PFSK-1 (cell line): ENCODE data around the gene MYOZ3.

Source experiments
- FOXP2 ChIP-seq: optimal IDR thresholded peaks from 2 replicates; pipeline ENCODE3; 2011; ENCODE audit warnings: borderline replicate concordance, control low read depth, inconsistent platforms; ENCODE audit not compliant: insufficient read depth; ENCODE audit errors: extremely low read length, extremely low read depth
- POLR2AphosphoS5 ChIP-seq: IDR thresholded peaks from 2 replicates; pipeline ENCODE4 v1.6.1; 2012; ENCODE audit warnings: low read depth, mild to moderate bottlenecking, control low read depth, low read length, moderate library complexity
- SIN3A ChIP-seq: IDR thresholded peaks from 2 replicates; pipeline ENCODE4 v1.6.1; 2012; ENCODE audit warnings: mild to moderate bottlenecking, low read length, moderate library complexity, borderline replicate concordance; ENCODE audit not compliant: insufficient read depth
- TAF1 ChIP-seq: IDR thresholded peaks from 2 replicates; pipeline ENCODE4 v1.6.1; 2012; ENCODE audit warnings: low read length, control low read depth, borderline replicate concordance; ENCODE audit not compliant: insufficient read depth
- TF ChIP-seq, protein P1 (sequence below), 2 experiments: IDR thresholded peaks; 2 replicates each; pipeline versions ENCODE4 v1.6.1 to v1.8.0; 2011 to 2012; ENCODE audit warnings: low read depth in 2 of 2, low read length in 2 of 2, control low read depth in 1 of 2, inconsistent platforms in 1 of 2, mild to moderate bottlenecking in 1 of 2, moderate library complexity in 1 of 2; ENCODE audit not compliant: insufficient read depth in 1 of 2

MYOZ3 gene

DNA sequence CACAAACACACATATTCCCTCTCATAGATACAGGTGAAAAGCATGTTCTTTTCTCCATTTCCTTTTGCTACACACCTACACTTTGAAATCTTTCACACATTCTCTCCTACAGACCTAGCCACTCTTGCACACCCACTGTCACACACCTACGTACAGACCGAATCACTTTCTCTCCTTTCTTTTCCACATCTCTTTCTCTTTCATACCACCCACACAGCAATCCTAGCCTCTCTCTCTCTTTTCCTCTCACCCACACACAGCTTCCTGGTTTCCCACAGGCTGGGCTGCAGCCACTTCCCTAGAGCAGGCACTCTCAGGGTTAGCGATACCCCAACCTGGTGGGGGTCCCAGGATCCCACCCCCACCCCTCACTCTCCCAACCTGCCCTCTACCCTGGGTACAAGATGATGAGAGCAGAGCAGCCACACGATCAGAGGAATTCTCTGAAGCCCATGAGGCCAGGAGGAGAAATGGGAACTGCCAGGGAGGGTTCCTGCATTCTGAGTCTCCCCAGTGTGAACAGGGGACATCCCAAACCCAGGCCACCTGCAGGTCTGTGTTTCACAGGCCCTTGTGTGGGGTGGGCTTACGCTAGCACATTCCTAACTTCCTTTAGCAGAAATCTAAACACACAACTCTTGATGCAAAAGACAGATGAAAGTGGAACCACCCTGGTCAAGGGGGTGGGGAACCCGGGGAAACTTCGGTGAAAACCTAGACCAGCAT is 37.7 kb upstream of the MYOZ3 start:
- TF ChIP-seq SIN3A (no peak), FOXP2 (no peak)

DNA sequence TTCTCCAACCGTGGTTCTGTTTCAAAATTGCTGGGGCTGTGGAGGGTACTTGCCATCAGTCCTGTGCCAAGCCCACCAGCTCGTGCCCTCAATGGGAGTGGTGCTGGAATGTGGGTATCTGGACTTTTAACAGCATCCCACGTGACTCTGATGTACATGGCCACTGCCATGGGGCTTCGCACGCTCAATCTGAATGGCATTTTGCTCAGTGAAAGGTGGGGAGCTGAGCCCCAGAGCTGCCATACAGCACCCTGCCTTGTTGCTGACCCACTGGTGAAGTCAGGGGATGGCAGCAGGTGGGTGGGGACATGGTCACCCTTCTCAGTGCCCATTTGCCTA is 37.2 kb upstream of the MYOZ3 start:
- TF ChIP-seq TAF1 (no peak), FOXP2 (no peak), POLR2AphosphoS5 (no peak), SIN3A (no peak)
- TF ChIP-seq, protein P1, sequence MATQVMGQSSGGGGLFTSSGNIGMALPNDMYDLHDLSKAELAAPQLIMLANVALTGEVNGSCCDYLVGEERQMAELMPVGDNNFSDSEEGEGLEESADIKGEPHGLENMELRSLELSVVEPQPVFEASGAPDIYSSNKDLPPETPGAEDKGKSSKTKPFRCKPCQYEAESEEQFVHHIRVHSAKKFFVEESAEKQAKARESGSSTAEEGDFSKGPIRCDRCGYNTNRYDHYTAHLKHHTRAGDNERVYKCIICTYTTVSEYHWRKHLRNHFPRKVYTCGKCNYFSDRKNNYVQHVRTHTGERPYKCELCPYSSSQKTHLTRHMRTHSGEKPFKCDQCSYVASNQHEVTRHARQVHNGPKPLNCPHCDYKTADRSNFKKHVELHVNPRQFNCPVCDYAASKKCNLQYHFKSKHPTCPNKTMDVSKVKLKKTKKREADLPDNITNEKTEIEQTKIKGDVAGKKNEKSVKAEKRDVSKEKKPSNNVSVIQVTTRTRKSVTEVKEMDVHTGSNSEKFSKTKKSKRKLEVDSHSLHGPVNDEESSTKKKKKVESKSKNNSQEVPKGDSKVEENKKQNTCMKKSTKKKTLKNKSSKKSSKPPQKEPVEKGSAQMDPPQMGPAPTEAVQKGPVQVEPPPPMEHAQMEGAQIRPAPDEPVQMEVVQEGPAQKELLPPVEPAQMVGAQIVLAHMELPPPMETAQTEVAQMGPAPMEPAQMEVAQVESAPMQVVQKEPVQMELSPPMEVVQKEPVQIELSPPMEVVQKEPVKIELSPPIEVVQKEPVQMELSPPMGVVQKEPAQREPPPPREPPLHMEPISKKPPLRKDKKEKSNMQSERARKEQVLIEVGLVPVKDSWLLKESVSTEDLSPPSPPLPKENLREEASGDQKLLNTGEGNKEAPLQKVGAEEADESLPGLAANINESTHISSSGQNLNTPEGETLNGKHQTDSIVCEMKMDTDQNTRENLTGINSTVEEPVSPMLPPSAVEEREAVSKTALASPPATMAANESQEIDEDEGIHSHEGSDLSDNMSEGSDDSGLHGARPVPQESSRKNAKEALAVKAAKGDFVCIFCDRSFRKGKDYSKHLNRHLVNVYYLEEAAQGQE (IDR thresholded peaks at IDR 0.05; ENCODE audit: insufficient read depth in 1 of 2, low read depth in 2 of 2, low read length in 2 of 2) = no peak

DNA sequence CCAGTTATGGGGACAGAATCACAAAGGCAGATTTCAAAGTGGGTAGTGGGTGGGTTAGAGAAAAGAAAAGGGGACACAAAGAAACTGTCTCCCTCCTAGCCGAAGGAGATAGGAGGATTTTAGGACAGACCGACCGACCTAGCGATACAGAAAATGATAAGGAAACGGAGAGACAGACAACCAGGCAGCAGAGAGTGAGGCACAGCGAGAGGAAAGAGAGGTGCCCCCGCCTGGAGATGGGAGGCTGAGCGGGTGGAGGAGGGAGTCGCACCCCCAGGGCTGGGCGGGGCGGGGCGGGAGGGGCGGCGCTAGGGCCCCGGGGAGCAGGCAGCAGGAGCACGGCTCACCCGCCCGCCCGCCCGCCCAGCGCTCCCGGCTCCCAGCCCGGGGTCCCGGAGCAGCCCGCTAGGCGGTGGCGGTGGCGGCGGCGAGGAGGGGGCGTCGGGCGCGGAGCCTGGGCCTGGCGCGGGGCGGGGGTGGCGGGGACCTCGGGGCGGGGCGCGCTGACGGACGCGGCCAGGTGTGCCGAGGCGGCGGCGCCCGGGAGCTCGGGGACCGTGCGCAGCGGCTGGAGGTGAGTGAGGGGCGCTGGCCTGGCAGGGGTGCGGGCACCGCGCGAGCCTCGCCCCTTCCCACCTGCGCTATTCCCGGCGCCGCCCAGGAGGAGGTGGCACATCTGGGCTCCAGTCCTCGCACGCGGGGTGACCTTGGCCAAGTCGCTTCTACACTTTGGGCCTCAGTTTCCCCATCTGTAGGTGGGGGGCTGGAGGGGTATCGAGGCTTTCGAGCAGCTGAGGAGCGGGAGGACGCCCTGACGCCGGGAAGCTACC is 36.5 kb upstream of the MYOZ3 start:
- TF ChIP-seq, protein P1 (IDR thresholded peaks at IDR 0.05; ENCODE audit: insufficient read depth in 1 of 2, low read depth in 2 of 2, low read length in 2 of 2) = no peak
- no peak for TF ChIP-seq FOXP2
- TF ChIP-seq POLR2AphosphoS5 = no peak
- no peak for TF ChIP-seq SIN3A
- TF ChIP-seq TAF1 = no peak

DNA sequence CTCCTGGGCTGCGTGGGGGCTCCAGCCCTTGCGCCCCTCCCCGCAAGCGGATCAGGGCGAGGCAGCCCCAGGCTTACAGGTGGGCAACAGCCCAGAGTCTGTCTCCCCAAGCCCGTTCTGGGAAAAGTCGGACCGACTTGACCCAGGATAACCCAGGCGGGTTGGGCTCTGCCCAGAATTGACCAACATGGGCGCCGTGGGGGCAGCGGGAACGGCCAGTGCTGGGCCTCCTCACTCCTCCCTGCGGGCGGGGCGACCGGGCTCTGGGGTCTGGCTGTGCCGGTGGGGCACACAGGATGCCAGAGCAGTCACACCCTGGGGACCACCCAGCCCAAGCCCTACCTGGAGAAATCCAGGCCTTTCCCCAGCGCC is 35.9 kb upstream of the MYOZ3 start:
- TF ChIP-seq POLR2AphosphoS5 (no peak), SIN3A (no peak), FOXP2 (no peak), TAF1 (no peak)
- TF ChIP-seq, protein P1 (IDR thresholded peaks at IDR 0.05; ENCODE audit: insufficient read depth in 1 of 2, low read depth in 2 of 2, low read length in 2 of 2) = no peak

DNA sequence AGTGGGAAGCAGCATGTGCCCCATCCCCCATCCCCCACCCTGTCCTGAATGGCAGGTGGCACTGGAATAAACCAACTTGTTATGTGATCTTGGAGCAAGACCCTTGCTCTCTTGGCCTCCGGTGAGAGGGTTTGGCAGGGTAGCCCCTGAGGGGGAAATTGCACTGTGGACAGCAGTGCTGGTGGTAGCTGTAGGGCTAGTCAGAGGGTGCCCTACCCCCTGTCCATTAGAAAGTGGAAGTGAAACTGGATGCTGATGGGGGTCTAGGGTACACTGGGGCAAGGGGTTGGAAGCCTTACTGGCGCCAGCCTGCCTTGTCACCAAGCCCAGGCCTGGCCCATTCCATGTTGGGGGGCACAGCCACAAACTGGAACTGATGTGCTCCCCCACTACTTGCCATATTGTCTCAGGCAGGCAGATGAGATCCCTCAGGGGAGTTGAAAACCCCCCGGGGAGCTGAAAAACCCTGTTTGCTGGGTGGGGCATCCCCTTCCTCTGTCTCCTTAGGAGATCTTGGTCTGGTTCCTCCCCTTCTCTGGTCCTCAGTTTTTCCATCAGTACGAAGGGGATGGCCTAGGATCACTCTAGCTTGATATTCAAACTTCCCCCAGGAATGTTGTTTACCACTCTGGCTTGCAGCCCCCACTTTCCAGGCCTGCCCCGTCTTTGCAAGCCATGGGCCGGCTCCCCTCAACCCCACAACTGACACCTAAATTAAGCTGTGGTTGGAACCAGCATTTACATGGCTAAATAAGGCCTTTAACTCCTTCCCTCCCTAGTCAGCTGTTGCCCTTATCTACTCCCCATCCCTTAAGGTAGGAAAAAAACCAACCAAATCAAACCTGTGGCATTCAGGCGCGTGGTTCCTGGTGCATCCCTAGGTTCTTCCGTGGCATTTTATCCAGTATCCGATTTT is 35.0 kb upstream of the MYOZ3 start:
- TF ChIP-seq SIN3A = no peak
- TF ChIP-seq, protein P1 (IDR thresholded peaks at IDR 0.05; ENCODE audit: insufficient read depth in 1 of 2, low read depth in 2 of 2, low read length in 2 of 2) = no peak
- TF ChIP-seq FOXP2 = no peak
- TF ChIP-seq TAF1 = no peak
- no peak for TF ChIP-seq POLR2AphosphoS5
